IMR-90 (cell line): Measurements from ENCODE around the gene NUDCD2. TPM values are rescaled to one million over a fixed set of nuclear protein-coding genes. Genes with fewer than 3 reads are reported as not detected.

ENCODE experiments used
- ATAC-seq: fragments of 200-7000 bp; cut with Tn5 transposase; 2 replicates; pipeline ENCODE4 v1.9.1; 2020; ENCODE audit warnings: low read depth, mild to moderate bottlenecking, moderate library complexity
- BruUV-seq: library from RNA; stranded (reverse); fragments of 400-500 nt; replicated peaks from 2 replicates; lab custom pipeline; 2021; lab: Mats Ljungman, UMichigan
- CTCF ChIA-PET: fragments of 300-600 bp; formaldehyde crosslinking; extraction: SDS; loops from one replicate; lab custom pipeline; 2021; ENCODE audit warnings: antibody characterized with exemption; lab: Yijun Ruan, JAX
- POLR2A ChIA-PET: fragments of 300-600 bp; sonication (Branson Sonifier 250); formaldehyde crosslinking; loops from one replicate; lab custom pipeline; 2022; ENCODE audit warnings: antibody characterized with exemption; ENCODE audit not compliant: unreplicated experiment; lab: Charles Lee
- DNase-seq: peaks from one replicate; pipeline ENCODE4 v3.0.0; 2013
- H2AFZ ChIP-seq: replicated peaks from 2 replicates; pipeline ENCODE3; 2013; ENCODE audit warnings: low read length, mild to moderate bottlenecking; ENCODE audit not compliant: poor library complexity
- H2AK5ac ChIP-seq: 2 replicates; pipeline ENCODE4 v1.6.1; 2013; ENCODE audit warnings: low read depth, low read length, inconsistent platforms
- H2AK9ac ChIP-seq: replicated peaks from 2 replicates; pipeline ENCODE3; 2013; ENCODE audit warnings: mild to moderate bottlenecking, low read depth, low read length, moderate library complexity; ENCODE audit not compliant: poor library complexity
- H2BK120ac ChIP-seq: 2 replicates; pipeline ENCODE4 v1.6.1; 2013; ENCODE audit warnings: low read depth, low read length, inconsistent platforms
- H2BK15ac ChIP-seq: 3 replicates; pipeline ENCODE4 v1.6.1; 2013; ENCODE audit warnings: low read depth, low read length, inconsistent platforms
- H2BK20ac ChIP-seq: 2 replicates; pipeline ENCODE4 v1.6.1; 2013; ENCODE audit warnings: low read depth, mild to moderate bottlenecking, inconsistent platforms, low read length, moderate library complexity
- H2BK5ac ChIP-seq: 2 replicates; pipeline ENCODE4 v1.6.1; 2013; ENCODE audit warnings: mild to moderate bottlenecking, low read depth, low read length, inconsistent platforms; ENCODE audit not compliant: poor library complexity, severe bottlenecking
- H3K14ac ChIP-seq: replicated peaks from 2 replicates; pipeline ENCODE4 v1.6.1; 2013; ENCODE audit warnings: low read depth, low read length, inconsistent platforms
- H3K18ac ChIP-seq: 2 replicates; pipeline ENCODE4 v1.6.1; 2013; ENCODE audit warnings: low read depth, low read length, control low read depth
- H3K23ac ChIP-seq: 2 replicates; pipeline ENCODE4 v1.6.1; 2013; ENCODE audit warnings: low read depth, low read length, inconsistent platforms
- H3K27ac ChIP-seq: 2 replicates; pipeline ENCODE4 v1.5.1; 2013; ENCODE audit warnings: mild to moderate bottlenecking, control low read depth, low read length; ENCODE audit not compliant: insufficient read depth
- H3K27me3 ChIP-seq: 2 replicates; pipeline ENCODE4 v1.6.1; 2013; ENCODE audit warnings: low read length; ENCODE audit not compliant: control insufficient read depth, insufficient read depth
- H3K36me3 ChIP-seq: 2 replicates; pipeline ENCODE4 v1.6.1; 2013; ENCODE audit warnings: low read length, mixed read lengths; ENCODE audit not compliant: control insufficient read depth, insufficient read depth
- H3K4ac ChIP-seq: 2 replicates; pipeline ENCODE4 v1.6.1; 2013; ENCODE audit warnings: low read depth, low read length, inconsistent platforms
- H3K4me1 ChIP-seq: 2 replicates; pipeline ENCODE4 v1.6.1; 2013; ENCODE audit warnings: low read length, mixed read lengths; ENCODE audit not compliant: control insufficient read depth, insufficient read depth
- H3K4me2 ChIP-seq: 2 replicates; pipeline ENCODE4 v1.6.1; 2013; ENCODE audit warnings: low read depth, mild to moderate bottlenecking, control low read depth, low read length, moderate library complexity
- H3K4me3 ChIP-seq: 2 replicates; pipeline ENCODE4 v1.5.1; 2013; ENCODE audit warnings: low read depth, mild to moderate bottlenecking, control low read depth, low read length, moderate library complexity; ENCODE audit not compliant: insufficient read depth
- H3K56ac ChIP-seq: 2 replicates; pipeline ENCODE4 v1.6.1; 2013; ENCODE audit warnings: low read length, inconsistent platforms; ENCODE audit not compliant: insufficient read depth; ENCODE audit errors: extremely low read depth
- H3K79me1 ChIP-seq, 2 experiments: 2 replicates each; pipeline ENCODE4 v1.6.1; 2013; ENCODE audit warnings: low read length in 2 of 2, inconsistent platforms in 1 of 2, low read depth in 1 of 2
- H3K9ac ChIP-seq: 2 replicates; pipeline ENCODE4 v1.6.1; 2013; ENCODE audit warnings: low read depth, low read length, control low read depth
- H3K9me1 ChIP-seq: 2 replicates; pipeline ENCODE4 v1.6.1; 2013; ENCODE audit warnings: low read length, inconsistent platforms; ENCODE audit not compliant: insufficient read depth
- H3K9me3 ChIP-seq: 2 replicates; pipeline ENCODE4 v1.6.1; 2013; ENCODE audit warnings: low read length; ENCODE audit not compliant: control insufficient read depth, insufficient read depth
- H4K20me1 ChIP-seq: 2 replicates; pipeline ENCODE4 v1.6.1; 2013; ENCODE audit warnings: low read length, inconsistent platforms; ENCODE audit not compliant: insufficient read depth
- H4K5ac ChIP-seq: 2 replicates; pipeline ENCODE4 v1.6.1; 2013; ENCODE audit warnings: mild to moderate bottlenecking, low read depth, low read length, control low read depth
- H4K8ac ChIP-seq, 2 experiments: 2 replicates each; pipeline ENCODE4 v1.6.1; 2013; ENCODE audit warnings: low read depth in 2 of 2, low read length in 2 of 2, control low read depth in 1 of 2, inconsistent platforms in 1 of 2
- H4K91ac ChIP-seq: 2 replicates; pipeline ENCODE4 v1.6.1; 2013; ENCODE audit warnings: low read depth, low read length, inconsistent platforms; ENCODE audit not compliant: insufficient read depth
- BHLHE40 ChIP-seq: fragments of 150-350 bp; IDR thresholded peaks from 2 replicates; pipeline ENCODE4 v1.6.1; 2016; ENCODE audit warnings: mild to moderate bottlenecking, low read depth, low read length
- CEBPB ChIP-seq: IDR thresholded peaks from 2 replicates; pipeline ENCODE4 v1.6.1; 2012; ENCODE audit warnings: low read depth, low read length, improper control_type of control experiment
- CHD1 ChIP-seq: IDR thresholded peaks from 2 replicates; pipeline ENCODE4 v1.6.1; 2012; ENCODE audit warnings: low read depth, low read length, improper control_type of control experiment
- CTCF ChIP-seq: conservative IDR thresholded peaks from 2 replicates; pipeline ENCODE4 v1.5.1; 2012; ENCODE audit warnings: mild to moderate bottlenecking, low read depth, low read length, improper control_type of control experiment
- ELK1 ChIP-seq: fragments of 150-350 bp; IDR thresholded peaks from 2 replicates; pipeline ENCODE4 v1.6.1; 2016; ENCODE audit warnings: low read depth, mild to moderate bottlenecking, low read length, moderate library complexity, borderline replicate concordance
- FOS ChIP-seq: fragments of 150-350 bp; IDR thresholded peaks from 2 replicates; pipeline ENCODE4 v1.6.1; 2016; ENCODE audit warnings: low read depth, low read length
- MAFK ChIP-seq: IDR thresholded peaks from 2 replicates; pipeline ENCODE4 v1.6.1; 2012; ENCODE audit warnings: low read depth, low read length, improper control_type of control experiment
- MAZ ChIP-seq: IDR thresholded peaks from 2 replicates; pipeline ENCODE4 v1.6.1; 2012; ENCODE audit warnings: low read depth, mild to moderate bottlenecking, low read length, improper control_type of control experiment, moderate library complexity, borderline replicate concordance
- MXI1 ChIP-seq: IDR thresholded peaks from 2 replicates; pipeline ENCODE4 v1.6.1; 2012; ENCODE audit warnings: low read depth, mild to moderate bottlenecking, low read length, moderate library complexity, borderline replicate concordance
- NFE2L2 ChIP-seq: fragments of 150-350 bp; IDR thresholded peaks from 2 replicates; pipeline ENCODE4 v1.6.1; 2016; ENCODE audit warnings: low read depth, mild to moderate bottlenecking, low read length
- POLR2A ChIP-seq: IDR thresholded peaks from 2 replicates; pipeline ENCODE4 v1.6.1; 2012; ENCODE audit warnings: mild to moderate bottlenecking, low read depth, low read length
- RAD21 ChIP-seq: IDR thresholded peaks from 2 replicates; pipeline ENCODE4 v1.6.1; 2012; ENCODE audit warnings: low read length, improper control_type of control experiment
- RCOR1 ChIP-seq: IDR thresholded peaks from 2 replicates; pipeline ENCODE4 v1.6.1; 2012; ENCODE audit warnings: mild to moderate bottlenecking, low read length, improper control_type of control experiment; ENCODE audit not compliant: insufficient replicate concordance
- RFX5 ChIP-seq: IDR thresholded peaks from 2 replicates; pipeline ENCODE4 v1.8.0; 2012; ENCODE audit warnings: low read depth, mild to moderate bottlenecking, low read length, moderate library complexity
- SMC3 ChIP-seq: fragments of 150-350 bp; IDR thresholded peaks from 2 replicates; pipeline ENCODE4 v1.6.1; 2016; ENCODE audit warnings: low read depth, mild to moderate bottlenecking, antibody characterized with exemption, low read length, moderate library complexity
- USF2 ChIP-seq: fragments of 150-350 bp; IDR thresholded peaks from 2 replicates; pipeline ENCODE4 v1.6.1; 2017; ENCODE audit warnings: mild to moderate bottlenecking, antibody characterized with exemption, low read length, low read depth
- WGBS, 2 experiments: methylation state at CpG; one replicate each; pipeline versions ENCODE4 v1.1.5 to v1.1.7; 2013; ENCODE audit warnings: missing lambda C conversion rate in 2 of 2; ENCODE audit not compliant: insufficient read length in 1 of 2; ENCODE audit errors: extremely low coverage in 2 of 2; 5-methylcytosine and 5-hydroxymethylcytosine counted together
- dilution Hi-C: fragments of 300-500 bp; cut with HindIII; formaldehyde crosslinking; loops from one replicate; pipeline ENCODE4 v1.14.3; 2018; ENCODE audit warnings: low sequenced_read_pairs; ENCODE audit not compliant: unreplicated experiment
- in situ Hi-C: fragments of 300-500 bp; cut with MboI; formaldehyde crosslinking; loops from 3 replicates; pipeline ENCODE4 v1.14.3; 2019; ENCODE audit warnings: low sequenced_read_pairs, inconsistent platforms, mixed read lengths
- intact Hi-C: fragments of 100-400 bp; cut with micrococcal nuclease; formaldehyde crosslinking; loops from 2 replicates; pipeline ENCODE4 v1.10.0; 2022
- polyA plus RNA-seq, 3 experiments: library from polyadenylated mRNA; depleted of rRNA; stranded (reverse); fragments of >200 nt; gene quantifications; 2 replicates each; pipeline ENCODE4 v1.2.3, GENCODE V29; 2012; ENCODE audit warnings: low replicate concordance in 1 of 3
- total RNA-seq: library from RNA; depleted of rRNA; stranded (reverse); fragments of >200 nt; gene quantifications from 2 replicates; pipeline ENCODE4 v1.2.3, GENCODE V29; 2012

The NUDCD2 gene
- total and polyA plus RNA-seq, 2 of the 4 experiments (the other 2 are of a cell fraction), result 3.0 to 3.5 TPM

DNA sequence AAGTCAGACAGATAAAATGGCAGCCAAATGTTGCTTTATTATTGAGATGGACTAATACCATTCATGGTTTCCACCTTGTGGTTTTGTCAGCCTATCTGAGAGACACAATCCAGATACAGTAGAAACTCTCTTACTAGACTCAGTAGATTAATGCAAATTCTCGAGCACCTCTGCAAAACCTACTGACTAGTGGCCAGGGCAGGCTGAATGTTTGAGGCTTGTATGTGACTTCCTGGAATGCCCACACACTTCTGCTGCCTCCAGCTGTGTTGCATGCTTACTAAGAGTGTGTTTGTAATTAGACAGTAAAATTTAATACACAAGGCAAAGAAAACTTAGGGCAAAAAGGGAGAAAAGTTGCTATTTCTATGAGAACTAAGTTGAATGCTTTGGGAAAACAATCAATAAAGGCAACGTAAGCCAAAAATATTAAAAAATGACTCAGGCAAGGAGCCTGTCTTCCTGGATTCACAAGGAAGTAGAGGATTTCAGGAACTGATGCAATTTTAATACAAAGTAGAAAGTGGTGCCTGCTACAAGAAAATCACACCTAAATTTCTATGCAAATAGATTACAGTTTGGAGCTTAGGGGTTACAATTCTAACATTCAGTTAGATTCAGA, 52.8 kb downstream of the NUDCD2 start:
- in situ Hi-C loops, result no loop called here
- CTCF ChIA-PET, result no interaction called here
- ATAC-seq, result no peak

More for the DNA sequence above, 52.8 kb downstream of the NUDCD2 start:
- Histone ChIP-seq H2BK5ac (no peak overlapping the region), H2AK5ac (no peak overlapping the region), H3K18ac (no peak overlapping the region), H3K56ac (no peak overlapping the region), H2BK120ac (no peak overlapping the region), H3K4me3 (no peak overlapping the region), H3K14ac (no peak overlapping the region), H3K4me1 (no peaks in the 10 kb centered on the region), H3K9ac (no peak overlapping the region), H4K91ac (no peak overlapping the region), H2AK9ac (no peak overlapping the region), H3K9me3 (no peaks in the 10 kb centered on the region), H3K79me1 (no peaks in the 10 kb centered on the region), H4K8ac (no peak overlapping the region), H3K23ac (no peak overlapping the region), H4K20me1 (no peaks in the 10 kb centered on the region), H4K5ac (no peak overlapping the region), H2AFZ (no peak overlapping the region), H3K4ac (no peak overlapping the region), H3K9me1 (no peaks in the 10 kb centered on the region), H3K27me3 (no peaks in the 10 kb centered on the region; the same call in 1 of the 2 replicates), H2BK15ac (no peak overlapping the region), H3K36me3 (no peaks in the 10 kb centered on the region), H3K4me2 (no peak overlapping the region), H3K27ac (no peak overlapping the region), H2BK20ac (no peak overlapping the region)
- intact Hi-C loops, result no loop called here
- no peak for DNase-seq
- no TSS peak for BruUV-seq
- POLR2A ChIA-PET, result no interaction called here
- no CpG with 5 or more reads among the region's 2 CpGs for WGBS, 2 experiments
- dilution Hi-C loops, result no loop called here
- TF ChIP-seq CHD1 (no peak), POLR2A (no peak), RFX5 (no peak), RAD21 (no peak), CEBPB (no peak), FOS (no peak), BHLHE40 (no peak), NFE2L2 (no peak), SMC3 (no peak), MAZ (no peak), MXI1 (no peak), USF2 (no peak), CTCF (no peak), RCOR1 (no peak), MAFK (no peak), ELK1 (no peak)
